Prostate gland (tissue), 2 donors: ENCODE data around the gene PCYT1B. TPM values are rescaled to one million over a fixed set of nuclear protein-coding genes. Genes with fewer than 3 reads are reported as not detected.

Source experiments
- DNase-seq: peaks from one replicate; pipeline ENCODE4 v3.0.0-alpha.2; 2019; ENCODE audit warnings: low spot score
- H3K27ac ChIP-seq, 2 donors: fragments of 200-600 bp; sonication (generic); 2 replicates each; pipeline ENCODE4 v1.5.1; 2017 to 2019
- H3K27me3 ChIP-seq: fragments of 200-600 bp; sonication (generic); replicated peaks from 2 replicates; pipeline ENCODE4 v1.5.1; 2019; ENCODE audit not compliant: insufficient read depth
- H3K36me3 ChIP-seq, 2 donors: fragments of 200-600 bp; sonication (generic); 1 replicate in 1 of 2; 2 replicates in 1 of 2; pipeline versions ENCODE4 v1.5.1 to v1.8.1; 2017 to 2019
- H3K4me1 ChIP-seq: fragments of 200-600 bp; sonication (generic); replicated peaks from 2 replicates; pipeline ENCODE4 v1.5.1; 2019
- H3K4me3 ChIP-seq, 2 donors: fragments of 200-600 bp; sonication (generic); 2 replicates each; pipeline ENCODE4 v1.5.1; 2017 to 2019
- H3K9me3 ChIP-seq: fragments of 200-600 bp; sonication (generic); 2 replicates; pipeline ENCODE4 v1.5.1; 2017
- CTCF ChIP-seq, 4 experiments: fragments of 200-600 bp in 2 of 4; fragments of 450-650 bp in 2 of 4; sonication (generic) in 2 of 4; IDR thresholded peaks; 1 replicate in 3 of 4; 2 replicates in 1 of 4; pipeline ENCODE4 v1.5.1; 2016 to 2019; ENCODE audit warnings: antibody characterized with exemption in 4 of 4, mild to moderate bottlenecking in 2 of 4, moderate library complexity in 2 of 4
- POLR2A ChIP-seq: fragments of 450-650 bp; IDR thresholded peaks from one replicate; pipeline ENCODE4 v1.6.1; 2016; ENCODE audit warnings: antibody characterized with exemption, mild to moderate bottlenecking
- POLR2AphosphoS5 ChIP-seq: sonication (generic); formaldehyde crosslinking; IDR thresholded peaks from one replicate; pipeline ENCODE4 v1.6.1; 2017; ENCODE audit warnings: antibody characterized with exemption
- WGBS: methylation state at CpG from one replicate; pipeline ENCODE4 v1.1.5; 2018; 5-methylcytosine and 5-hydroxymethylcytosine counted together
- intact Hi-C: fragments of 100-400 bp; cut with DNase I; formaldehyde crosslinking; loops from one replicate; pipeline ENCODE4 v1.14.2; 2022
- total RNA-seq, 2 donors: library from RNA; depleted of rRNA; stranded (reverse); fragments of >200 nt; gene quantifications; one replicate each; pipeline ENCODE4 v1.1.0, GENCODE V29; 2016

Gene PCYT1B
- total RNA-seq, 2 donors from 2014 or later: 0.27 to 6.9 TPM

GRCh38 chrX:24553011-24553410 lies 94.1 kb downstream of the PCYT1B start:
- Histone ChIP-seq H3K27me3 (no peaks in the 10 kb centered on the region), H3K27ac (no peak overlapping the region), H3K4me1 (no peaks in the 10 kb centered on the region), H3K4me3 (no peak overlapping the region), H3K9me3 (no peaks in the 10 kb centered on the region), H3K36me3 (no peaks in the 10 kb centered on the region)
- TF ChIP-seq POLR2A (no peak), POLR2AphosphoS5 (no peak), CTCF (IDR thresholded peaks at IDR 0.05) (no peak)
- intact Hi-C loops: no loop called here
- no peak for DNase-seq
- 24% methylated on average over 4 of the region's 4 CpGs for WGBS

DNA sequence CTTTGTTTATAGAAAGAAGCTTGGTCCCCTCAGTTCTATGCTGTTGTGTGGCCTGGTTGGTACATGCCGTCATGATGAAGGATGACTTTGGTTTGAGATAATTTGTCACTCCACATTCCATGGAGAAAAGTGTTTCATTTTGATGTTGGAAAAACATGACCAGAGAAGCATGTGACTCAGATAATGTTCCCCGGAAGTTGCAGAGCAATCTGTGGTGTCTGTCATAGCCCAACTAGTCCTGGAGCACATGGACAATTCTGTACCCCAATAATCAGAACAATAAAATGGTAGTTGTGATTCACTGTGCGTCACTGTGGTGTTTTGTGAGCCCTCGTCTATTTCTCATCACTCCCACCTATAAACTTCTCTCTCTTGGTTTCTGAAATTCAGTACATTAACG lies 97.0 kb downstream of the PCYT1B start:
- Histone ChIP-seq H3K9me3 (no peaks in the 10 kb centered on the region), H3K36me3 (no peaks in the 10 kb centered on the region), H3K4me1 (no peaks in the 10 kb centered on the region), H3K27me3 (no peaks in the 10 kb centered on the region), H3K27ac (no peak overlapping the region), H3K4me3 (no peak overlapping the region)
- WGBS: 83% methylated on average over 5 of the region's 5 CpGs
- intact Hi-C loops: no loop called here
- DNase-seq: no peak
- TF ChIP-seq POLR2A (no peak), POLR2AphosphoS5 (no peak), CTCF (IDR thresholded peaks at IDR 0.05) (no peak)

- intact Hi-C loops: no loop called here
- Histone ChIP-seq H3K9me3 (no peaks in the 10 kb centered on the region), H3K36me3 (no peaks in the 10 kb centered on the region), H3K4me1 (no peaks in the 10 kb centered on the region), H3K27ac (no peak overlapping the region), H3K4me3 (no peak overlapping the region), H3K27me3 (no peaks in the 10 kb centered on the region)
- whole genome bisulfite sequencing: 100% methylated on average over 1 of the region's 1 CpG
- DNase-seq: no peak
- TF ChIP-seq POLR2AphosphoS5: no peak
- TF ChIP-seq POLR2A: no peak
- no peak for TF ChIP-seq CTCF (IDR thresholded peaks at IDR 0.05)
Observed at GRCh38 chrX:24547961-24548360, 99.2 kb downstream of the PCYT1B start.

GRCh38 chrX:24542756-24543155 lies 104.4 kb downstream of the PCYT1B start:
- DNase-seq: no peak
- Histone ChIP-seq H3K27me3 (no peaks in the 10 kb centered on the region), H3K9me3 (no peaks in the 10 kb centered on the region), H3K27ac (no peak overlapping the region), H3K4me3 (no peak overlapping the region), H3K4me1 (no peaks in the 10 kb centered on the region), H3K36me3 (no peaks in the 10 kb centered on the region)
- 30% methylated on average over 4 of the region's 4 CpGs for WGBS
- TF ChIP-seq CTCF (IDR thresholded peaks at IDR 0.05) (no peak), POLR2A (no peak), POLR2AphosphoS5 (no peak)
- intact Hi-C loops: no loop called here

DNA sequence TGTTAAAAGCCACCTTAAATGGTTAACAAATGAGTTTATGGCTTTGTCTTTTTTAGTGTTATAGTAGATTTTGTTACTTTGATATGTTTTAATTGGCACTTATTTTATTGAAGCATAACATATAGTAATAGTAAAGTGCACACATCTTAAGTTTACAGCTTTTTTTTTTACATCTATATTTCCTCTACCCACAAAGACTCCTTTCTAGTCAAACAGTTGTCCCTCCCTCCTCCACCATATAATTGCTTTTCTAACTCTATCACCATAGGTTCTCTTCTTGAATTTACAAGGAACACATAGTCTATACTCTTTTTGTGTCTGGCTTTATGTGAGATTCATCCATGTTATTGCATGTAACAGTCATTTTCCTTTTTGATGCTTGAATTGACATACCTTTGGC lies 110.6 kb downstream of the PCYT1B start:
- DNase-seq: no peak
- H3K27me3 ChIP-seq: no peaks in the 10 kb centered on the region
- H3K27ac ChIP-seq: no peak overlapping the region
- no peak for TF ChIP-seq CTCF (IDR thresholded peaks at IDR 0.05)
- TF ChIP-seq POLR2A: no peak
- no peak for TF ChIP-seq POLR2AphosphoS5
- no peaks in the 10 kb centered on the region for H3K9me3 ChIP-seq
- H3K4me3 ChIP-seq: no peak overlapping the region
- no peaks in the 10 kb centered on the region for H3K4me1 ChIP-seq
- intact Hi-C loops: no loop called here
- H3K36me3 ChIP-seq: no peaks in the 10 kb centered on the region
